PC-9 (cell line): ENCODE data around the gene TSHZ3. TPM values are rescaled to one million over a fixed set of nuclear protein-coding genes. Genes with fewer than 3 reads are reported as not detected.

Experiments
- BruUV-seq: library from RNA; stranded (reverse); fragments of 400-500 nt; replicated peaks from 2 replicates; lab custom pipeline; 2021; lab: Mats Ljungman, UMichigan
- CTCF ChIA-PET: fragments of 300-600 bp; sonication (Branson Sonifier 250); formaldehyde crosslinking; loops from one replicate; lab custom pipeline; 2022; ENCODE audit warnings: antibody characterized with exemption; lab: Charles Lee
- POLR2A ChIA-PET: fragments of 300-600 bp; sonication (Branson Sonifier 250); formaldehyde crosslinking; loops from one replicate; lab custom pipeline; 2022; ENCODE audit warnings: antibody characterized with exemption; ENCODE audit not compliant: unreplicated experiment; lab: Charles Lee
- DNase-seq, 2 experiments: peaks; one replicate each; pipeline versions ENCODE4 v3.0.0 to v3.0.0-alpha.2; 2015 to 2022; ENCODE audit warnings: mixed read lengths in 1 of 2
- H2AFZ ChIP-seq: fragments of 200-600 bp; sonication (generic); 2 replicates; pipeline ENCODE4 v1.8.1; 2017; ENCODE audit warnings: antibody characterized with exemption
- H3F3A ChIP-seq: fragments of 200-600 bp; sonication (generic); 2 replicates; pipeline ENCODE4 v1.8.1; 2017; ENCODE audit warnings: antibody characterized with exemption, mild to moderate bottlenecking, low read depth; ENCODE audit not compliant: insufficient read depth
- H3K27ac ChIP-seq: fragments of 200-600 bp; sonication (generic); 2 replicates; pipeline ENCODE4 v1.6.1; 2016; ENCODE audit warnings: mixed run types
- H3K27me3 ChIP-seq: fragments of 200-600 bp; sonication (generic); 2 replicates; pipeline ENCODE4 v1.6.1; 2016; ENCODE audit warnings: low read depth, mixed run types; ENCODE audit not compliant: insufficient read depth
- H3K36me3 ChIP-seq: fragments of 200-600 bp; sonication (generic); 2 replicates; pipeline ENCODE4 v1.6.1; 2016; ENCODE audit warnings: low read depth, mixed run types
- H3K4me1 ChIP-seq: fragments of 200-600 bp; sonication (generic); replicated peaks from 2 replicates; pipeline ENCODE4 v1.6.1; 2016; ENCODE audit warnings: mixed run types; ENCODE audit not compliant: insufficient read depth
- H3K4me2 ChIP-seq: fragments of 200-600 bp; sonication (generic); 2 replicates; pipeline ENCODE4 v1.6.1; 2017; ENCODE audit warnings: mixed run types
- H3K4me3 ChIP-seq: fragments of 200-600 bp; sonication (generic); 2 replicates; pipeline ENCODE4 v1.6.1; 2016; ENCODE audit warnings: mixed run types
- H3K79me2 ChIP-seq: fragments of 200-600 bp; sonication (generic); 2 replicates; pipeline ENCODE4 v1.6.1; 2017; ENCODE audit warnings: low read depth, mixed run types
- H3K9me2 ChIP-seq: fragments of 200-600 bp; sonication (generic); 2 replicates; pipeline ENCODE4 v1.8.1; 2017; ENCODE audit warnings: mild to moderate bottlenecking; ENCODE audit not compliant: insufficient read depth
- H3K9me3 ChIP-seq: fragments of 200-600 bp; sonication (generic); 2 replicates; pipeline ENCODE4 v1.8.1; 2016; ENCODE audit warnings: low read depth; ENCODE audit not compliant: insufficient read depth
- H4K20me1 ChIP-seq: fragments of 200-600 bp; sonication (generic); 2 replicates; pipeline ENCODE4 v1.8.1; 2017; ENCODE audit not compliant: insufficient read depth
- CTCF ChIP-seq: fragments of 200-600 bp; sonication (generic); conservative IDR thresholded peaks from 2 replicates; pipeline ENCODE4 v1.6.1; 2017; ENCODE audit warnings: mixed run types, antibody characterized with exemption, mild to moderate bottlenecking, moderate library complexity
- EZH2 ChIP-seq: fragments of 200-600 bp; sonication (generic); IDR thresholded peaks from 2 replicates; pipeline ENCODE4 v1.8.0; 2017; ENCODE audit warnings: antibody characterized with exemption, low read depth
- intact Hi-C: fragments of 100-400 bp; cut with micrococcal nuclease; formaldehyde crosslinking; loops from one replicate; pipeline ENCODE4 v1.10.0; 2022; ENCODE audit not compliant: unreplicated experiment
- total RNA-seq: library from RNA; stranded (reverse); gene quantifications from 2 replicates; pipeline ENCODE4 v1.2.3, GENCODE V29; 2021

Gene TSHZ3
- total RNA-seq, 1 experiment from 2014 or later, result not detected

- ChIA-PET CTCF (no interaction called here), POLR2A (no interaction called here)
- intact Hi-C loops, result no loop called here
- BruUV-seq, result no TSS peak
- H2AFZ ChIP-seq, result no peak overlapping the region
- peaks cover 76% of the 10 kb centered on the region for H3K27me3 ChIP-seq
- H3K4me3 ChIP-seq, result no peak overlapping the region
- no peaks in the 10 kb centered on the region for H4K20me1 ChIP-seq
- H3K9me3 ChIP-seq, result no peaks in the 10 kb centered on the region
- H3K79me2 ChIP-seq, result no peaks in the 10 kb centered on the region
- TF ChIP-seq CTCF (no peak), EZH2 (no peak)
- no peaks in the 10 kb centered on the region for H3K9me2 ChIP-seq
- H3K27ac ChIP-seq, result no peak overlapping the region
- DNase-seq, result no peak
- H3F3A ChIP-seq, result no peaks in the 10 kb centered on the region
- H3K4me2 ChIP-seq, result no peak overlapping the region
- H3K4me1 ChIP-seq, result no peaks in the 10 kb centered on the region
- no peaks in the 10 kb centered on the region for H3K36me3 ChIP-seq
Observed at GRCh38 chr19:31284621-31285020, 64.6 kb downstream of the TSHZ3 start.

- DNase-seq, result no peak
- H3K36me3 ChIP-seq, result no peaks in the 10 kb centered on the region
- intact Hi-C loops, result no loop called here
- no peak overlapping the region for H3K27ac ChIP-seq
- H3K4me2 ChIP-seq, result no peak overlapping the region
- no TSS peak for BruUV-seq
- no peaks in the 10 kb centered on the region for H4K20me1 ChIP-seq
- H3K4me3 ChIP-seq, result no peak overlapping the region
- H3K79me2 ChIP-seq, result no peaks in the 10 kb centered on the region
- H2AFZ ChIP-seq, result no peak overlapping the region
- H3K9me2 ChIP-seq, result no peaks in the 10 kb centered on the region
- POLR2A ChIA-PET, result no interaction called here
- H3K9me3 ChIP-seq, result no peaks in the 10 kb centered on the region
- H3K4me1 ChIP-seq, result no peaks in the 10 kb centered on the region
- CTCF ChIA-PET, result no interaction called here
- TF ChIP-seq EZH2 (no peak), CTCF (no peak)
- H3F3A ChIP-seq, result no peaks in the 10 kb centered on the region
- H3K27me3 ChIP-seq, result peaks cover 78% of the 10 kb centered on the region
Observed at GRCh38 chr19:31283701-31284100, 65.5 kb downstream of the TSHZ3 start.

GRCh38 chr19:31282346-31282745 lies 66.9 kb downstream of the TSHZ3 start:
- intact Hi-C loops, result no loop called here
- Histone ChIP-seq H3K9me2 (no peaks in the 10 kb centered on the region), H3K36me3 (no peaks in the 10 kb centered on the region), H4K20me1 (no peaks in the 10 kb centered on the region), H3K4me1 (no peaks in the 10 kb centered on the region), H3K9me3 (no peaks in the 10 kb centered on the region), H3K27ac (no peak overlapping the region), H3F3A (no peaks in the 10 kb centered on the region), H3K79me2 (no peaks in the 10 kb centered on the region), H3K4me3 (no peak overlapping the region), H3K27me3 (peaks cover 86% of the 10 kb centered on the region), H3K4me2 (no peak overlapping the region), H2AFZ (no peak overlapping the region)
- TF ChIP-seq CTCF, result no peak
- no peak for TF ChIP-seq EZH2
- BruUV-seq, result no TSS peak
- POLR2A ChIA-PET, result no interaction called here
- DNase-seq, result no peak
- CTCF ChIA-PET, result no interaction called here
